ENCODE data around the gene PTPRD.
"Not testable (repeated sequence)": the region's sequence is repeated elsewhere in the genome, so short reads cannot be mapped to it uniquely, and the experiment has no call there.

The PTPRD gene

GRCh38 chr9:8718121-8718725, 1894.6 kb downstream of the PTPRD start:
- no peak for DNase-seq (ENCODE audit: low read depth)

DNA sequence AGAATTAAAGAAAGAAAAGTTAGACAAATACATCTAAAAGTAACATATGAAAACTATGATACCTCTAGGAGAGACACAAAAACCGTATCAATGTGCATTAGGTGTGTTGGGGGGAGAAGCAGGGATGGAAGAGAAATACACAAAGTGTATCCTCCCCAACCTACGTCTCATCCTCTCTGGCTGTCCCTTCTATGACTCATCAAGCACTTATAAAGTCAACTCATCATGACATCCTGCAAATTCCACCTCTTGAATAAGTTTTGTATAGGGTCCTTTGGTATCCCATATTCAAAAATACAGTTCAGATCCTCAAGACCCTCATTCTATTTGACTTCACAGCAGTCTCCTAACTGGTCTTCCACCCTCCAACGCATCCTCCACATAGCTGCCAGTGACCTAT, 1895.7 kb downstream of the PTPRD start:
- no peak for DNase-seq (ENCODE audit: low read depth)

- DNase-seq (ENCODE audit: low read depth), result no peak
Measured at GRCh38 chr9:8715788-8716187, 1897.0 kb downstream of the PTPRD start.

DNA sequence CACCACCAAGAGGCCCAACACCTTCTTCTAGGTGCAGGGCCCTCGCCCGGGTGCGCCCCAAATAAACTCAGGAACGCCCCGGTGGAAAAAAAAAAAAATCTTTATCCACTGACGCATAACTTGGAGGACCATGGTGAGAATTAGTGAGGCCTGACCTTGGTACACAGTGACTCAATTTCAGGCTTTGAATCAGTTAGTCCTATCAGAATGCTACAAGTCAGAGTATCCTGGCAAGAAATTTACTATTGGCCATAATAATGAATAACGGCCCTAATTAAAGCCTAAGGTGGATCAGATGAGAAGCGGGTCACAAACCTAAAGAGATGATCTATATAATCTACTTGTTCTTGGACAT, 1899.0 kb downstream of the PTPRD start:
- no peak for DNase-seq (ENCODE audit: low read depth)

DNA sequence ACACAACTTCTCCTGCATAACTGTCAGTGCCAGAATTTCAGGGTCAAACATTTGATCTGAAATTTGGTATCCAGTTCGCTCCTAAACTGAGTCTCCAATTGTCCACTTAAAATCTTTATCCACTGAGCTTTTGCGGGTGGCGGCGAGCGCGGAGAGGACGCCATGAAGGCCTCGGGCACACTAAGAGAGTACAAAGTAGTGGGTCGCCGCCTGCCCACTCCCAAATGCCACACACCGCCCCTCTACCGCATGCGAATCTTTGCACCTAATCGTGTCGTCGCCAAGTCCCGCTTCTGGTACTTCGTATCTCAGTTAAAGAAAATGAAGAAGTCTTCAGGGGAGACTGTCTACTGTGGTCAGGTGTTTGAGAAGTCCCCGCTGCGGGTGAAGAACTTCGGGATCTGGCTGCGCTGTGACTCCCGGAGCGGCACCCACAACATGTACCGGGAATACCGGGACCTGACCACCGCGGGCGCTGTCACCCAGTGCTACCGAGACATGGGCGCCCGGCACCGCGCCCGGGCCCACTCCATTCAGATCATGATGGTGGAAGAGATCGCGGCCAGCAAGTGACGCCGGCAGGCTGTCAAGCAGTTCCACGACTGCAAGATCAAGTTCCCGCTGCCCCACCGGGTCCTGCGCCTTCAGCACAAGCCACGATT, 1899.5 kb downstream of the PTPRD start:
- DNase-seq (ENCODE audit: low read depth), result no peak

GRCh38 chr9:8709731-8710130, 1903.1 kb downstream of the PTPRD start:
- no peak for DNase-seq (ENCODE audit: low read depth)

GRCh38 chr9:8708728-8709127, 1904.1 kb downstream of the PTPRD start:
- no peak for DNase-seq (ENCODE audit: low read depth)

- no peak for DNase-seq (ENCODE audit: low read depth)
Measured at GRCh38 chr9:8706998-8707397, 1905.8 kb downstream of the PTPRD start.

- no peak for DNase-seq (ENCODE audit: low read depth)
Measured at GRCh38 chr9:8706531-8706930, 1906.3 kb downstream of the PTPRD start.

GRCh38 chr9:8705861-8706260, 1906.9 kb downstream of the PTPRD start:
- DNase-seq (ENCODE audit: low read depth), result no peak

DNA sequence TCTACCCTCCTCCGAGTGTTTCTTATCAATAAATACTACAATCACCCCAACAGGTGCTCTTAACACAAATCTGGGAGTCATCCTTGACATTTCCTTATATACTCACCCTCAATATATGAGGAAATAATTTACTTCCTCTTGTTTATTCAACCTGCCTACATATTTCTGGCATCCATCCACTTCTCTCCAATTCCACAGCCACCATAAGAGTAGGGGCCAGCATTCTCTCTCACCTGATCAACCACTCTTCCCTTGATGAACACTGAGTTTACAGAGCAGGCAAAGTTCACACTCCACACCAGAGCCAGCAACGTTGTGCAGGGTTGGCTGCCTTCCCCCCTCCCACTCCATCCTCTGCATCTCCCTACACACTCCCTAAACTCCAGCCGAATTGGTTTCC, 1908.9 kb downstream of the PTPRD start:
- no peak for DNase-seq (ENCODE audit: low read depth)

DNA sequence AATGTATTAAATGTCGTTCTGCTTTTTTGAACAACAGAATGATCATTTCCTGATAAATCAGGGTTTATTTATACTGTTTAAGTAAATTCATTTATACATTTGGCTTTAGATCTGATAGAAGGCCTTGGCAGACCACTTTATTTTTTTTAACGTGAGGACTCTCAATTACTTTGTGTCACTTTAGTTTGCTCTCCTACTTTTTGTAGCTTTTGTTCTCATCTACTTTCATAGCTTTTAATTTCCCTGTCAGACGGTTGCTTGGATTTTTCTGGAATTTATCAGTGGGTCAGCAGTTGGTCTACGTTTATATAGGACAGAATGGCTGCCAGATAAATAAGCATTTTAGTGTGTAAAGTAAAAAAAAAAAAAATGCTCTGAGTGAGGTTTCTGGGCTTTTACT, 1910.9 kb downstream of the PTPRD start:
- no peak for DNase-seq (ENCODE audit: low read depth)

DNA sequence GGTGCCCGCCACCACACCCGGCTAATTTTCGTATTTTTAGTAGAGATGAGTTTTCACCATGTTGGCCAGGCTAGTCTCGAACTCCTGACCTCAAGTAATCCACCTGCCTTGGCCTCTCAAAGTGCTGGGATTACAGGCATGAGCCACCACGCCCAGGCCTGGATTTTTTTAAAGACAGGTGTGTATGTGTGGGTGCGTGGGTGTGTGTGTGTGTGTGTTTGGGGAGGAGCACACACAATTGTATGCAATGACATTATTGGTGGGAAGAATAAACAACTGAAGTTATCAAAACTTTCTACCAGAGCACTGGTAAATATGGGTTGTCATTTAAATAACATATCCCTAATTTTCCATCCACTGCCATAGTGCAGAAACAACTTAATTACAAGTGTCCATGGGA, 1915.2 kb downstream of the PTPRD start:
- DNase-seq (ENCODE audit: low read depth), result not testable (repeated sequence)

- no peak for DNase-seq (ENCODE audit: low read depth)
Measured at GRCh38 chr9:8696516-8696915, 1916.3 kb downstream of the PTPRD start.

DNA sequence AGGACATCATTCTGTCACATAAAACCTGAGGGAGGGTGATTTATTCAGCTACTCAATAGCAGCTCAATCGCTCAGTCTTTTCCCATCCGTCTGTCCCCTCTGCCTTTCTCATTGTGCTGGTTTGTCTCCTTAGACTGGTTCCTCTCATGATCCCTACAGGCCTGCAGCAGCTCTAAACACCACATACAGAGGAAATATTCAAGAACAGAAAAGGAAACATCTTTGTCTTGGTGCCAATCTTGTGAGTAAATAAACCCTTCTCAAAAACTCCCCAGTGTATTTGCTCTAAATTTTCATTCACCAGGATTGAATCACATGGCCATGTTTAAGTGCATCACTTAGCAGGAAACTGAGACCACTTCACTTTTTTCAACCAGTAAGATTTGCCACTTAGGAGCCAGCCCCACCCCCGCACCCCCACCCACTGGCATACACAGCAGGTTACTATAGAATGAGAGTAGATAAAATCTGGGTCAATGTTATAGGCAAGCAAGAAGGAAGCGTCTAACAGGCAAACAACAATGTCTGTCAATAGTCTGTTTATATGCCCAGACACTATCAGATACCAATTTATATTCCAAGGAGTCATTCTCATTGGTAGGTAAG, 1917.7 kb downstream of the PTPRD start:
- DNase-seq (ENCODE audit: low read depth), result no peak

- no peak for DNase-seq (ENCODE audit: low read depth)
Measured at GRCh38 chr9:8693464-8693863, 1919.3 kb downstream of the PTPRD start.

- no peak for DNase-seq (ENCODE audit: low read depth)
Measured at GRCh38 chr9:8686516-8686915, 1926.3 kb downstream of the PTPRD start.

- DNase-seq (ENCODE audit: low read depth), result no peak
Measured at GRCh38 chr9:8685825-8686224, 1927.0 kb downstream of the PTPRD start.

- no peak for DNase-seq (ENCODE audit: low read depth)
Measured at GRCh38 chr9:8684978-8685708, 1927.7 kb downstream of the PTPRD start.

GRCh38 chr9:8683496-8683895, 1929.3 kb downstream of the PTPRD start:
- DNase-seq (ENCODE audit: low read depth), result no peak

DNA sequence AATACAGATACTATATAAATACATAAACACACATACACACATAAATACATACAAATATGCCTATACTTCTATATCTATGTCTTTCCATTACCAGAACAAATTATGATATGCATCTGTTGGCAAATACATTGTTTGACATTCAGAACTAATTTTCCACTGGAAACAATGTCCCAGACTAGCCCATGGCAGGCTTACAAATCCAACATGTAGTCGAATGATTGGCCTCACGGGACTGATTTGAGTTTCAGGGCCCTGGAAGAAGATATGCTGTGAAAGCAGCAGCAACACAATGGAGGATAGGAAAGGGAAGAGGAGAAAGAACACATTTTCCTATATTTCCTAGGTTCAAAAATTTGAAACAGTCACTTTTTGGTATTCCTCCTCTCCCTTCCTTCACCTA, 1932.1 kb downstream of the PTPRD start:
- no peak for DNase-seq (ENCODE audit: low read depth)

DNA sequence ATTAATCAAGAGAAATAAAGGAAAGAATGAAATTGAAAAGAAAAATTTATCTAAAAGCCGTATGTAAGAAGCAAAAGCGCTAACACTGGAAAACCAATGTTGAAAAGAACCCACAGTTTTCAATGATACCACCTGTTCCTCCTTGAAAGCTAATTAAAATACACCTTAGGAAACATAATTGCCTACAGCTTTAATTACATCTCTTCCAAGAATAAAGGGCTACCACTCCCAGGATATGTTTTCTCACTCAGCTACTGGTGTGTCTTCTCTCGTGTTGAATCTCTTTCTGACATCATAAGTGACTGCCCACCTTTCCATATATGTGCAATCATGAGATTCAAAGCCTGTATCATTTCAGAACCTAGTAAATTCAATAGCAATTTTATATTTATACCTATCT, 1932.6 kb downstream of the PTPRD start:
- DNase-seq (ENCODE audit: low read depth), result no peak

DNA sequence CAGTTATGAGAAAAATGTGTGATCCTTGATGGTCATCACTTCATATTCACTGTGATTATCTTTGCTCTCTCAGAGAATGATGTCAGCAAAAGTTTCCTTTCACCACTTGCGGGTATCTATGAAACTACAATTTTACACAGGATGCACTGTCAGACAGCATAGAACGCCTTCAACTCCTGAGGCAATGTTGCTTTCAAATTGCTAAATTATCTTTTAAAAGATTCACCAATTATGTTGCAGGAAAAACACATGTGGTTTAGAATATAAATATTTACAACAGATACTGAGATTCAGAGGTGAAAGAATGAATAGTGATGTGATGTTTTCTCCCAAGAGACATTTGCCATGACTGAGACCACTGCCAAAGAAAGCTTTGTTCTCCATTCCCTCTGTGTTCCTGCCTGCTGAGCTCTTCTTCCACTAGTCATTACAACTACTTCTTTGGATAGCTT, 1933.4 kb downstream of the PTPRD start:
- DNase-seq (ENCODE audit: low read depth), result no peak
